SK-N-SH (cell line): ENCODE data around the gene WEE2. TPM values are rescaled to one million over a fixed set of nuclear protein-coding genes. Genes with fewer than 3 reads are reported as not detected.

ENCODE experiments used
- CTCF ChIA-PET: fragments of 300-600, 350-600 bp; formaldehyde crosslinking; extraction: SDS; loops from one replicate; lab custom pipeline; 2021; lab: Yijun Ruan, JAX
- POLR2A ChIA-PET: fragments of 350-600 bp; sonication (Branson Sonifier 250); formaldehyde crosslinking; extraction: SDS; loops from one replicate; lab custom pipeline; 2020; ENCODE audit warnings: antibody characterized with exemption, inconsistent platforms; lab: Yijun Ruan, JAX
- DNase-seq: peaks from one replicate; pipeline ENCODE4 v3.0.0; 2012
- H2AFZ ChIP-seq: fragments of 200-600 bp; sonication (generic); 2 replicates; pipeline ENCODE4 v1.8.1; 2016; ENCODE audit warnings: antibody characterized with exemption, mild to moderate bottlenecking, low read depth
- H3F3A ChIP-seq: fragments of 200-600 bp; sonication (generic); replicated peaks from 2 replicates; pipeline ENCODE3; 2016; ENCODE audit warnings: antibody characterized with exemption, mild to moderate bottlenecking; ENCODE audit not compliant: insufficient read depth
- H3K27ac ChIP-seq, 2 experiments: fragments of 200-500 bp in 1 of 2; fragments of 200-600 bp in 1 of 2; sonication (Bioruptor generic) in 1 of 2; sonication (generic), shearing (Covaris generic) in 1 of 2; 2 replicates each; pipeline versions ENCODE4 v1.5.1 to v1.6.1; 2014 to 2016; ENCODE audit warnings: low read depth in 2 of 2, inconsistent platforms in 1 of 2, low read length in 1 of 2, mild to moderate bottlenecking in 1 of 2, mixed read lengths in 1 of 2
- H3K27me3 ChIP-seq: fragments of 200-600 bp; sonication (generic), shearing (Covaris generic); 2 replicates; pipeline ENCODE4 v1.6.1; 2016; ENCODE audit warnings: mixed run types; ENCODE audit not compliant: insufficient read depth
- H3K36me3 ChIP-seq, 2 experiments: fragments of 200-500 bp in 1 of 2; fragments of 200-600 bp in 1 of 2; sonication (Bioruptor generic) in 1 of 2; sonication (generic) in 1 of 2; replicated peaks in 1 of 2; 2 replicates each; pipeline versions ENCODE3 to v1.5.1; 2014 to 2016; ENCODE audit warnings: low read length in 1 of 2, mild to moderate bottlenecking in 1 of 2; ENCODE audit not compliant: insufficient read depth in 2 of 2, control insufficient read depth in 1 of 2
- H3K4me1 ChIP-seq, 2 experiments: fragments of 200-500 bp in 1 of 2; fragments of 200-600 bp in 1 of 2; sonication (Bioruptor generic) in 1 of 2; sonication (generic), shearing (Covaris generic) in 1 of 2; 2 replicates each; pipeline versions ENCODE4 v1.5.1 to v1.6.1; 2014 to 2016; ENCODE audit warnings: low read depth in 1 of 2, low read length in 1 of 2, mixed run types in 1 of 2; ENCODE audit not compliant: insufficient read depth in 2 of 2, control insufficient read depth in 1 of 2
- H3K4me2 ChIP-seq: fragments of 200-600 bp; sonication (generic), shearing (Covaris generic); 2 replicates; pipeline ENCODE4 v1.6.1; 2017; ENCODE audit warnings: mixed run types
- H3K4me3 ChIP-seq, 2 experiments: fragments of 200-500 bp in 1 of 2; fragments of 200-600 bp in 1 of 2; sonication (Bioruptor generic) in 1 of 2; sonication (generic), shearing (Covaris generic) in 1 of 2; 2 replicates each; pipeline versions ENCODE4 v1.5.1 to v1.8.1; 2014 to 2016; ENCODE audit warnings: low read depth in 2 of 2, inconsistent platforms in 1 of 2, low read length in 1 of 2, mild to moderate bottlenecking in 1 of 2, mixed read lengths in 1 of 2, moderate library complexity in 1 of 2
- H3K79me2 ChIP-seq: fragments of 200-600 bp; sonication (generic); 2 replicates; pipeline ENCODE4 v1.8.1; 2017; ENCODE audit warnings: mild to moderate bottlenecking; ENCODE audit not compliant: insufficient read depth
- H3K9ac ChIP-seq: fragments of 200-600 bp; sonication (generic); 2 replicates; pipeline ENCODE4 v1.6.1; 2017; ENCODE audit warnings: mixed run types
- H3K9me2 ChIP-seq: fragments of 200-600 bp; sonication (generic); 2 replicates; pipeline ENCODE4 v1.6.1; 2017; ENCODE audit warnings: mixed run types
- H3K9me3 ChIP-seq: fragments of 200-600 bp; sonication (generic); 2 replicates; pipeline ENCODE4 v1.6.1; 2017; ENCODE audit warnings: mixed run types, mild to moderate bottlenecking, moderate library complexity
- H4K20me1 ChIP-seq: fragments of 200-600 bp; sonication (generic); 2 replicates; pipeline ENCODE4 v1.6.1; 2017; ENCODE audit warnings: mild to moderate bottlenecking, mixed run types; ENCODE audit not compliant: insufficient read depth
- CHD2 ChIP-seq: fragments of 150-350 bp; IDR thresholded peaks from 2 replicates; pipeline ENCODE4 v1.6.1; 2018; ENCODE audit warnings: low read length; ENCODE audit not compliant: partially characterized antibody
- ELF1 ChIP-seq: IDR thresholded peaks from 2 replicates; pipeline ENCODE4 v1.4.0; 2012
- EP300 ChIP-seq, 2 experiments: IDR thresholded peaks; 2 replicates each; pipeline versions ENCODE4 v1.4.0 to v1.6.1; 2012; ENCODE audit warnings: borderline replicate concordance in 1 of 2, low read depth in 1 of 2, low read length in 1 of 2
- EZH2phosphoT487 ChIP-seq: fragments of 200-600 bp; sonication (generic); IDR thresholded peaks from 2 replicates; pipeline ENCODE4 v1.6.1; 2017; ENCODE audit warnings: low read depth, mixed run types, mild to moderate bottlenecking, antibody characterized with exemption, moderate library complexity, borderline replicate concordance
- FOSL2 ChIP-seq: IDR thresholded peaks from 2 replicates; pipeline ENCODE4 v1.4.0; 2012; ENCODE audit warnings: low read depth, mild to moderate bottlenecking, moderate library complexity, borderline replicate concordance
- FOXM1 ChIP-seq: IDR thresholded peaks from 2 replicates; pipeline ENCODE4 v1.4.0; 2012; ENCODE audit warnings: low read depth, mild to moderate bottlenecking
- GABPA ChIP-seq: IDR thresholded peaks from 2 replicates; pipeline ENCODE4 v1.4.0; 2012; ENCODE audit warnings: low read depth, mild to moderate bottlenecking
- GATA2 ChIP-seq: sonication (generic); formaldehyde crosslinking; IDR thresholded peaks from 2 replicates; pipeline ENCODE4 v1.5.0; 2020; ENCODE audit warnings: mild to moderate bottlenecking, missing genetic modification reagents
- JUND ChIP-seq: IDR thresholded peaks from 2 replicates; pipeline ENCODE4 v1.4.0; 2012
- MAX ChIP-seq: IDR thresholded peaks from 2 replicates; pipeline ENCODE4 v1.4.0; 2012; ENCODE audit warnings: low read depth
- MXI1 ChIP-seq: IDR thresholded peaks from 2 replicates; pipeline ENCODE4 v1.6.1; 2012; ENCODE audit warnings: mild to moderate bottlenecking, low read depth, low read length, improper control_type of control experiment
- NFIC ChIP-seq: IDR thresholded peaks from 2 replicates; pipeline ENCODE4 v1.4.0; 2012; ENCODE audit warnings: borderline replicate concordance
- POLR2AphosphoS5 ChIP-seq: IDR thresholded peaks from 2 replicates; pipeline ENCODE4 v1.6.1; 2012; ENCODE audit warnings: low read depth, low read length
- RAD21 ChIP-seq: IDR thresholded peaks from 2 replicates; pipeline ENCODE4 v1.6.1; 2012; ENCODE audit warnings: mild to moderate bottlenecking, low read length
- RCOR1 ChIP-seq: fragments of 150-350 bp; IDR thresholded peaks from 2 replicates; pipeline ENCODE4 v1.6.1; 2017; ENCODE audit warnings: antibody characterized with exemption, low read length
- SIN3A ChIP-seq: IDR thresholded peaks from 2 replicates; pipeline ENCODE4 v1.6.1; 2012; ENCODE audit warnings: low read depth, mild to moderate bottlenecking, low read length, moderate library complexity, borderline replicate concordance
- SMC3 ChIP-seq: IDR thresholded peaks from 2 replicates; pipeline ENCODE4 v1.6.1; 2012; ENCODE audit warnings: low read depth, low read length, improper control_type of control experiment
- TAF1 ChIP-seq: IDR thresholded peaks from 2 replicates; pipeline ENCODE4 v1.6.1; 2012; ENCODE audit warnings: low read depth, mild to moderate bottlenecking, low read length, moderate library complexity, borderline replicate concordance
- TCF12 ChIP-seq: IDR thresholded peaks from 2 replicates; pipeline ENCODE4 v1.4.0; 2012
- TEAD4 ChIP-seq: IDR thresholded peaks from 2 replicates; pipeline ENCODE4 v1.4.0; 2012; ENCODE audit warnings: mild to moderate bottlenecking, borderline replicate concordance; ENCODE audit not compliant: insufficient read depth
- USF2 ChIP-seq: fragments of 150-350 bp; IDR thresholded peaks from 2 replicates; pipeline ENCODE4 v1.6.1; 2017; ENCODE audit warnings: antibody characterized with exemption, low read length, low read depth, borderline replicate concordance
- YY1 ChIP-seq: IDR thresholded peaks from 2 replicates; pipeline ENCODE4 v1.4.0; 2012; ENCODE audit warnings: low read depth, mild to moderate bottlenecking
- WGBS: methylation state at CpG from one replicate; pipeline ENCODE4 v1.1.6; 2017; ENCODE audit warnings: low lambda C conversion rate; 5-methylcytosine and 5-hydroxymethylcytosine counted together
- polyA plus RNA-seq, 3 experiments: library from polyadenylated mRNA; depleted of rRNA; stranded (reverse); fragments of >200 nt; gene quantifications; 2 replicates each; pipeline ENCODE4 v1.2.3, GENCODE V29; 2012
- TF ChIP-seq, protein P1 (sequence below): fragments of 150-350 bp; IDR thresholded peaks from 2 replicates; pipeline ENCODE4 v1.6.1; 2016; ENCODE audit warnings: mild to moderate bottlenecking, low read depth, low read length
- TF ChIP-seq, protein P2 (sequence below): IDR thresholded peaks from 2 replicates; pipeline ENCODE4 v1.4.0; 2012; ENCODE audit warnings: low read depth, borderline replicate concordance

Gene WEE2
- polyA plus RNA-seq, 1 of the 3 experiments (the other 2 are of a cell fraction) = not detected

DNA sequence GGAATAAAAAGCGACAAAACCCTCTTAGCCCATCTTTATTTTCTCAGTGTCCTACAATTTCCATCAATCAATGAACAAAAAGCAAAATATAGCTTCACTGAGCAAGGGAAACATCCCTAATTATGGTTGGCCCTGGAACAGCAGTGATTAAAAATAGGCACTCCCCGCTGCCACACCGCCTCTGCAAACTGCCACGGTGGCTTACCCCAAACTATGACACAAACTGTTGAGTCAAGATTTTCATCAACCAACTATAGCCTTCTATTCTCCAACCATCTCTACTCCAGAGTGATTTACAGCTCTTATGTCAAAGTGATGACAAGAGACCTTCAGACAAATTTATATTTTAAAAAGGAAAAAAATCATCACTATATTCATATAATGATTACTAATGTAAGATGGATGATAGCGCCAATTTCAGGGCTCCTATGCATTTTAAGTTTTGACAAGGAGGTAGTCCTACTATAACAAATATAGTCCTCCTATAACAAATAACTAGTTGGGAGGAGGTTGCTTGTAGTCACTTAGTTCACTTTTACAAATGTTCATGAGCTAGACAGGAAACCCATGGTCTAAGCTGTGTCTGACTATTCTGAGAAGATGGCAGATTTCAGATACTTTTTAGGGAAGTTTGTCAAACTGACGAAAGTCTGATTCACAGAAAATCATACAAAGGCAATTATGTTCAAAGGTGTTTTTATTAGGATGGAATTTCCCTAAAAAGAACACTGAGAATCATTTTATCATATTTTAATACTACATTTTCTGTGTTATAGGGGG, 32.5 kb upstream of the WEE2 start:
- no peak overlapping the region for H3K4me3 ChIP-seq
- no peaks in the 10 kb centered on the region for H3K27me3 ChIP-seq
- no peaks in the 10 kb centered on the region for H4K20me1 ChIP-seq
- no peak overlapping the region for H3K9ac ChIP-seq
- H3K36me3 ChIP-seq = peaks cover 31 to 38% of the 10 kb centered on the region in 2 experiments
- POLR2A ChIA-PET = no interaction called here
- no peak for DNase-seq
- no peaks in the 10 kb centered on the region for H3K4me1 ChIP-seq
- no peaks in the 10 kb centered on the region for H3K9me3 ChIP-seq
- H3K4me2 ChIP-seq = no peak overlapping the region
- no peaks in the 10 kb centered on the region for H3F3A ChIP-seq
- 97% methylated on average over 6 of the region's 6 CpGs for WGBS
- CTCF ChIA-PET = interaction anchor here (0.7 to 4.5 kb wide), 11 partner anchors 8 to 185 kb away, joined by 3 to 34 read pairs (median 4); no protein-coding TSS in a partner anchor
- H3K79me2 ChIP-seq = no peaks in the 10 kb centered on the region
- no peak overlapping the region for H2AFZ ChIP-seq
- no peak for TF ChIP-seq NFIC
- TF ChIP-seq TAF1 = no peak
- TF ChIP-seq USF2 = no peak
- no peak for TF ChIP-seq EZH2phosphoT487
- TF ChIP-seq FOSL2 = no peak
- TF ChIP-seq, protein P1, sequence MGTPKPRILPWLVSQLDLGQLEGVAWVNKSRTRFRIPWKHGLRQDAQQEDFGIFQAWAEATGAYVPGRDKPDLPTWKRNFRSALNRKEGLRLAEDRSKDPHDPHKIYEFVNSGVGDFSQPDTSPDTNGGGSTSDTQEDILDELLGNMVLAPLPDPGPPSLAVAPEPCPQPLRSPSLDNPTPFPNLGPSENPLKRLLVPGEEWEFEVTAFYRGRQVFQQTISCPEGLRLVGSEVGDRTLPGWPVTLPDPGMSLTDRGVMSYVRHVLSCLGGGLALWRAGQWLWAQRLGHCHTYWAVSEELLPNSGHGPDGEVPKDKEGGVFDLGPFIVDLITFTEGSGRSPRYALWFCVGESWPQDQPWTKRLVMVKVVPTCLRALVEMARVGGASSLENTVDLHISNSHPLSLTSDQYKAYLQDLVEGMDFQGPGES = no peak
- no peak for TF ChIP-seq POLR2AphosphoS5
- TF ChIP-seq EP300 (IDR thresholded peaks at IDR 0.05; ENCODE audit: borderline replicate concordance in 1 of 2, low read depth in 1 of 2, low read length in 1 of 2) = no peak
- no peak for TF ChIP-seq YY1
- TF ChIP-seq RCOR1 = no peak
- TF ChIP-seq MXI1 = no peak
- TF ChIP-seq, protein P2, sequence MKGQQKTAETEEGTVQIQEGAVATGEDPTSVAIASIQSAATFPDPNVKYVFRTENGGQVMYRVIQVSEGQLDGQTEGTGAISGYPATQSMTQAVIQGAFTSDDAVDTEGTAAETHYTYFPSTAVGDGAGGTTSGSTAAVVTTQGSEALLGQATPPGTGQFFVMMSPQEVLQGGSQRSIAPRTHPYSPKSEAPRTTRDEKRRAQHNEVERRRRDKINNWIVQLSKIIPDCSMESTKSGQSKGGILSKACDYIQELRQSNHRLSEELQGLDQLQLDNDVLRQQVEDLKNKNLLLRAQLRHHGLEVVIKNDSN = no peak
- no peak for TF ChIP-seq ELF1
- no peak for TF ChIP-seq FOXM1
- no peaks in the 10 kb centered on the region for H3K9me2 ChIP-seq
- no peak overlapping the region for H3K27ac ChIP-seq

GRCh38 chr7:141676618-141677017, 31.5 kb upstream of the WEE2 start:
- Histone ChIP-seq H3K27me3 (no peaks in the 10 kb centered on the region), H3F3A (no peaks in the 10 kb centered on the region), H2AFZ (no peak overlapping the region), H3K9me3 (no peaks in the 10 kb centered on the region)
- WGBS = 96% methylated on average over 3 of the region's 3 CpGs
- TF ChIP-seq GATA2 (CRISPR knock-in tag) (no peak), TEAD4 (no peak), TCF12 (no peak), CHD2 (no peak), RAD21 (no peak), JUND (no peak), MAX (no peak), RCOR1 (no peak), EP300 (IDR thresholded peaks at IDR 0.05; ENCODE audit: borderline replicate concordance in 1 of 2, low read depth in 1 of 2, low read length in 1 of 2) (no peak), GABPA (no peak), SIN3A (no peak), SMC3 (no peak)
- TF ChIP-seq, protein P1 = no peak
- TF ChIP-seq, all 33 proteins: peak for 0
- Histone ChIP-seq H3K4me3 (no peak overlapping the region), H3K79me2 (no peaks in the 10 kb centered on the region), H4K20me1 (no peaks in the 10 kb centered on the region), H3K4me2 (no peak overlapping the region), H3K9ac (no peak overlapping the region), H3K9me2 (no peaks in the 10 kb centered on the region), H3K4me1 (no peaks in the 10 kb centered on the region), H3K27ac (no peak overlapping the region), H3K36me3 (peaks cover 37 to 39% of the 10 kb centered on the region in 2 experiments)
- ChIA-PET POLR2A (interaction anchor here (0.6 kb wide), 1 partner anchor 15 kb away, joined by 3 read pairs; no protein-coding TSS in a partner anchor), CTCF (interaction anchor here (1.1 to 4.5 kb wide), 2 partner anchors 21 to 27 kb away, joined by 3 to 34 read pairs; no protein-coding TSS in a partner anchor)
- DNase-seq = no peak
